NCI-H82 treated with DMSO at 0.1 percent for 48 hours (cell line): ENCODE measurements around the gene HINT3.
"Not testable (repeated sequence)": the region's sequence is repeated elsewhere in the genome, so short reads cannot be mapped to it uniquely, and the experiment has no call there.

Experiments used
- DNase-seq: peaks from one replicate; lab custom pipeline; 2025; ENCODE audit not compliant: unreplicated experiment; lab: John Stamatoyannopoulos, UW

Gene HINT3

GRCh38 chr6:125939791-125940190, 16.8 kb upstream of the HINT3 start:
- DNase-seq = no peak

GRCh38 chr6:125940247-125941041, 16.1 kb upstream of the HINT3 start:
- DNase-seq = no peak

- DNase-seq = no peak
Observed at GRCh38 chr6:125942672-125943527, 13.7 kb upstream of the HINT3 start.

GRCh38 chr6:125943528-125944433, 12.8 kb upstream of the HINT3 start:
- DNase-seq = no peak

- DNase-seq = no peak
Observed at GRCh38 chr6:125944434-125944816, 12.1 kb upstream of the HINT3 start.

GRCh38 chr6:125944896-125945295, 11.7 kb upstream of the HINT3 start:
- DNase-seq = no peak

GRCh38 chr6:125945378-125946141, 11.0 kb upstream of the HINT3 start:
- DNase-seq = peak; percentile 44

GRCh38 chr6:125947615-125948014, 9.0 kb upstream of the HINT3 start:
- no peak for DNase-seq

GRCh38 chr6:125948455-125948854, 8.1 kb upstream of the HINT3 start:
- no peak for DNase-seq

GRCh38 chr6:125949069-125949468, 7.5 kb upstream of the HINT3 start:
- no peak for DNase-seq

- no peak for DNase-seq
Observed at GRCh38 chr6:125950293-125950692, 6.3 kb upstream of the HINT3 start.

- not testable (repeated sequence) for DNase-seq
Observed at GRCh38 chr6:125950716-125951115, 5.9 kb upstream of the HINT3 start.

- no peak for DNase-seq
Observed at GRCh38 chr6:125951323-125951722, 5.2 kb upstream of the HINT3 start.

- DNase-seq = no peak
Observed at GRCh38 chr6:125952764-125953501, 3.6 kb upstream of the HINT3 start.

- no peak for DNase-seq
Observed at GRCh38 chr6:125953502-125953875, 3.1 kb upstream of the HINT3 start.

- peak; percentile 22 for DNase-seq
Observed at GRCh38 chr6:125954735-125955339, 1.7 kb upstream of the HINT3 start.

- no peak for DNase-seq
Observed at GRCh38 chr6:125955973-125956372, 597 bp upstream of the HINT3 start.

GRCh38 chr6:125957391-125957693, 772 bp downstream of the HINT3 start:
- no peak for DNase-seq

GRCh38 chr6:125957845-125958244, 1.3 kb downstream of the HINT3 start:
- peak; percentile 16 for DNase-seq

- no peak for DNase-seq
Observed at GRCh38 chr6:125959041-125959440, 2.5 kb downstream of the HINT3 start.
